HS-5 (cell line): Measurements from ENCODE around the gene PTDSS2.

Source experiments
- DNase-seq: peaks from one replicate; pipeline ENCODE4 v3.0.0-alpha.2; 2012; ENCODE audit warnings: low read depth

The PTDSS2 gene

GRCh38 chr11:492427-493226 lies 42.5 kb downstream of the PTDSS2 start:
- no peak for DNase-seq

GRCh38 chr11:494761-495536 lies 44.9 kb downstream of the PTDSS2 start:
- DNase-seq, result no peak

- no peak for DNase-seq
Observed at GRCh38 chr11:495537-495931, 45.5 kb downstream of the PTDSS2 start.

GRCh38 chr11:496834-497564 lies 46.9 kb downstream of the PTDSS2 start:
- DNase-seq, result no peak

GRCh38 chr11:497565-498296 lies 47.7 kb downstream of the PTDSS2 start:
- DNase-seq, result no peak

GRCh38 chr11:498297-499181 lies 48.5 kb downstream of the PTDSS2 start:
- DNase-seq, result no peak

GRCh38 chr11:499201-500076 lies 49.4 kb downstream of the PTDSS2 start:
- DNase-seq, result no peak

- DNase-seq, result no peak
Observed at GRCh38 chr11:501001-501682, 51.1 kb downstream of the PTDSS2 start.

- no peak for DNase-seq
Observed at GRCh38 chr11:501683-502287, 51.7 kb downstream of the PTDSS2 start.

GRCh38 chr11:502288-503178 lies 52.5 kb downstream of the PTDSS2 start:
- DNase-seq, result no peak

GRCh38 chr11:503179-503981 lies 53.3 kb downstream of the PTDSS2 start:
- DNase-seq, result peak; percentile 29

- peak; percentile 30 for DNase-seq
Observed at GRCh38 chr11:504053-504993, 54.2 kb downstream of the PTDSS2 start.

- no peak for DNase-seq
Observed at GRCh38 chr11:504994-505344, 54.9 kb downstream of the PTDSS2 start.

- DNase-seq, result peak; percentile 86
Observed at GRCh38 chr11:506238-506994, 56.3 kb downstream of the PTDSS2 start.
